Activated CD4-positive, CD25-positive, alpha-beta regulatory T cell (primary cell): ENCODE data around the gene IFNK.
A peak's percentile ranks its signal among the peaks of the same experiment; 100 is the strongest.

ENCODE experiments used
- DNase-seq, 4 experiments: peaks; one replicate each; lab custom pipeline; 2025; lab: John Stamatoyannopoulos, UW

IFNK gene

GRCh38 chr9:27511771-27512170 is 12.3 kb upstream of the IFNK start:
- no peak for DNase-seq

GRCh38 chr9:27514551-27514950 is 9.5 kb upstream of the IFNK start:
- no peak for DNase-seq

DNA sequence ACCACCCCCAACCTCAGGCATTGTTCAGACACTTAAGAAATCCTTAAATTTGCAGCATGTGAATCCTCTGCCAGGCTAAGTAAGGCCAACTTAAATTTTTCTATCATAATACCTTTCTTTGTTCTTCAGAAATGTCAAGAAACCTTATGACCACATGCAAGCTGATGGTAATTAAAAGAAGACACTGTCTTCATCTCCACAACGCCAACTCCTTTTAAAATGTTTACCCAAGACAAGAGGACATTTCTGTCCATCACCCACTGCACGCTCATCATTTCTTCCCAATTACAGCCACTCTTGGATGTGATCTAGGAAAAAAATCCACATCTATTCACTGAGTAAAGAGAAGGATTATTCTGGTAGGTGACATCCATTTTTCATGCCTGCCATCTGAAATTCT is 6.1 kb upstream of the IFNK start:
- DNase-seq: no peak

- DNase-seq: no peak
These were observed 5.3 kb upstream of the IFNK start for GRCh38 chr9:27518809-27519208.

GRCh38 chr9:27519466-27520465 is 4.3 kb upstream of the IFNK start:
- DNase-seq: no peak

- DNase-seq: no peak
These were observed 3.1 kb upstream of the IFNK start for GRCh38 chr9:27520986-27521385.

DNA sequence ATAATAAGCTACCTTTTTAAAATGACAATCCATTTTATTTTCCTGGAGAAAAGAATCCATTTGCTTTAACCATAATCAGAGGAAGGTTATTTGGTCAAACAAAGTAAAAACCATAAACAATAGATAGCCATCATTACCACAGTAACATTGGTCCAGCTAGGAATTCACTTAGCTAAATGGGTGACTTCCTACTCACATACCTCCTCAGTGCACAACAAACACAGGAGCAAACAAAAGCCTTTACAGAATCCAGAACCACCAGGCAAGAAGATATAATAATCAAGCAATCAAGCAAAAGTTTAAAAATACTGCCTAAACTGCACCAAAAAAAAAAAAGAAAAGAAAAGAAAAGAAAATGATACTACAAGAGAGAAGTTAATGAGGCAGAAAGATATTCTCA is 949 bp upstream of the IFNK start:
- no peak for DNase-seq

DNA sequence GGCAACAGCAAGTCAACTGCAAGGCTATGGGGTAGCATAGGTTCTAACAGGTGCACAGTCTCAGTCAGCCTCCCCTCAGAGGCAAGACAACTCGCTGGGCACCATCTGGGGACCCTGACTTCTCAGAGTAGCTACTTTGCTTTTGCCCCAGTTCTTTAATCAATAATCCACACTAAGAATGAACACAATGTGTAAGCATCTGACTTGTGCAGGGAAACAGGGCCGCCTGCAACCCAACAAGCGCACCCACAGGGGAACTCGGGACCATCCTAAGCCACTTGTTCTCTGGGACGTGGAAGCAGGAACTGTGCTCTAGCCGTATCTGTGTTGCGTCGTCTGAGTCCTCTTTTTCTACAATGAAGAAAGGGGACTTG is 3.6 kb downstream of the IFNK start:
- DNase-seq: no peak

GRCh38 chr9:27528076-27528885 is 4.2 kb downstream of the IFNK start:
- peak in 1 of 4 experiments; percentile 3 for DNase-seq

DNA sequence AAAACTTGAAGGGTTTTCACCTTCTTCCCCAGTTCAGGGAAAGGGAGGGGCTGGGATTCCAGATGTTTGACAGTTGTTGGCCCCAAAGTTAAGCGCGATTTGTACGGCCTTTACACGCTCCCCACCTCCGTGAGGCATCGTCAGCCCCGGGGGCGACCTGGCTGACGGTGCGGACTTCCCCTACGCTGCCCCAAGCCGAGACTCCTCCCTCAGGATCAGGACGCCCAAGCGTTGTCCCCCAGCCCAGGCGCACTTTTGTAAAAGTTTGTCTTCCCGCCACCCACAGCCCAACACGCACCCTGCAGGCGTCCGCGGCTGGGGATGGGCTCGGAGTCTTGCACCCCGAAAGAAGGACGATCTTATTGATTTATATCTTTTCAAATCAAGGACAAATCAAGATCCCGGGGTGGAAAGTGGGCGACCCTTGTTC is 4.8 kb downstream of the IFNK start:
- peak in 2 of 4 experiments; percentile 7 for DNase-seq

- peak; percentile 53 to 66 (median 62) for DNase-seq
These were observed 5.5 kb downstream of the IFNK start, which contains the start of gene MOB3B for GRCh38 chr9:27529316-27530278. MOB3B (minus strand) TSS chr9:27529814; CDS start chr9:27455550, 74,264 bp downstream.

- no peak for DNase-seq
These were observed 7.0 kb downstream of the IFNK start for GRCh38 chr9:27530915-27531755.

GRCh38 chr9:27532046-27532445 is 8.0 kb downstream of the IFNK start:
- DNase-seq: no peak

DNA sequence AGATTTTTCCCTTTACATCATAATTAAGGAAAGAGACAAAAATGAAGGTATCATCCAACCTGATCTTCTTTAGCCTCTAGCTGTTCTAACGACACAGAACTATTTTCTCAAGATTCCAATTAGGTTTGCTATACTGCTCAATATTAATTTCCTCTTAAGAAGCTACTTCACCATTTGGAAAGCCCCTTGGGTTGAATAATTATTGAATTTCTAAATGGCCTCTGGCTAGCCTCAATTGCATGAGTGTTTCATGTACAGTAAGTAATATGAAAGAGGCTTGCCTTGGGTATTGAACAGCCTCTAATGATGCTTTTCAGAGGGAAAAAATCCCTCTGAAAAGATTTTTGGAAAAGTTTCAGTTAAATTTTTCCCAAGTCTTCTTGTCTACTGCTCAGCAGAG is 9.2 kb downstream of the IFNK start:
- no peak for DNase-seq

GRCh38 chr9:27534131-27534530 is 10.0 kb downstream of the IFNK start:
- no peak for DNase-seq

- DNase-seq: no peak
These were observed 10.6 kb downstream of the IFNK start for GRCh38 chr9:27534658-27535209.

DNA sequence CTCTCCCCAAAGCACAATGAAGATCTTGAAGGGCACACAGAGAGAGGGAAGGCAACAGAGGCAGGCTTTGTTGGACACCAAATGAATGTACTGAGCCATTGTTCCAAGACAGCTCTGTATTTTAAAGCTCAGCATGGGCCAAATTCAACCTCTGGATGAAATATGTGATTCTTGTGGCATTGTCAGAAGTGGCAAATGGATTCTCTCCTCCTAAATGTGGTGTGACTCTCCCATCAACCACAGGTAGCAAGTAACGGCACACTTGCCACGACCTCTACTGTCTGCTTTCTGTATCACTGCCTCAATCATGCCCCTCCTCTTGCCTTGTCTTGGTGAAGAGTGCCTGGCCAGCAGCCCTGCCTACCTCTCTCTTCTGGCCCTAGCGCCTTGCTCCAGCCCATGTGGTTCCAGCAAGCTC is 11.6 kb downstream of the IFNK start:
- DNase-seq: no peak

GRCh38 chr9:27536168-27536567 is 12.1 kb downstream of the IFNK start:
- no peak for DNase-seq

- no peak for DNase-seq
These were observed 12.9 kb downstream of the IFNK start for GRCh38 chr9:27537027-27537435.

DNA sequence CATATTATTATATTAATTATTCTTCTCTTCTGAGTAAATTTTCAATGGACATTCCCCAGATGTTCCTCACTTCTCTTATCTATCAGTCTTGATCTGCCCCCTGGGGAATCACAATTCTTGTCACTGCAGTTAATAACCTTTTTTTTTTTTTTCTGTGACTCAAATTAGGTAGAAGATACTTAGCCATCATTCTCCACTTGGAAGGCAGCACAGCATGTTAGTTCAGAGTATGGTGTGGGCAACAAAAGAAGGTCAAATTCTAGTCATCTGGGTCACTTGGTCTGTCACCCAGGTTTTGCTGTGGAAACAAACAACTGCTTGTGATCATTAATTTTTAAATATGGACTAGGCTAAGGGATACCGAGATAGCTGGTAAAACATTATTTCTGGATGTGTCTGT is 13.7 kb downstream of the IFNK start:
- no peak for DNase-seq
